H9 (cell line): ENCODE measurements around the gene COPS6. TPM values are rescaled to one million over a fixed set of nuclear protein-coding genes. Genes with fewer than 3 reads are reported as not detected.

Experiments used
- DNase-seq: peaks from one replicate; pipeline ENCODE4 v3.0.0-alpha.2; 2017
- H2AFZ ChIP-seq: one replicate; pipeline ENCODE4 v1.6.1; 2013; ENCODE audit warnings: mild to moderate bottlenecking, low read length, control low read depth, moderate library complexity
- H2AK5ac ChIP-seq: 2 replicates; pipeline ENCODE4 v1.6.1; 2013; ENCODE audit warnings: low read length, control low read depth, mixed read lengths; ENCODE audit not compliant: insufficient read length
- H2BK120ac ChIP-seq: one replicate; pipeline ENCODE4 v1.6.1; 2013; ENCODE audit warnings: low read depth, mild to moderate bottlenecking, low read length, control low read depth, inconsistent platforms; ENCODE audit not compliant: poor library complexity, severe bottlenecking
- H2BK12ac ChIP-seq: 2 replicates; pipeline ENCODE4 v1.6.1; 2013; ENCODE audit warnings: low read length, control low read depth, mixed read lengths, low read depth; ENCODE audit not compliant: insufficient read length
- H2BK15ac ChIP-seq: 2 replicates; pipeline ENCODE4 v1.6.1; 2013; ENCODE audit warnings: low read depth, low read length, control low read depth
- H2BK20ac ChIP-seq: one replicate; pipeline ENCODE4 v1.6.1; 2013; ENCODE audit warnings: low read depth, mild to moderate bottlenecking, low read length, control low read depth, inconsistent platforms; ENCODE audit not compliant: poor library complexity, severe bottlenecking
- H2BK5ac ChIP-seq: 2 replicates; pipeline ENCODE4 v1.6.1; 2013; ENCODE audit warnings: low read length, control low read depth, mixed read lengths; ENCODE audit not compliant: insufficient read length
- H3K14ac ChIP-seq: 2 replicates; pipeline ENCODE4 v1.6.1; 2013; ENCODE audit warnings: low read length, control low read depth; ENCODE audit not compliant: insufficient read depth
- H3K18ac ChIP-seq: 2 replicates; pipeline ENCODE4 v1.6.1; 2013; ENCODE audit warnings: low read depth, mild to moderate bottlenecking, mixed read lengths, low read length, control low read depth; ENCODE audit not compliant: insufficient read length
- H3K23ac ChIP-seq: 2 replicates; pipeline ENCODE4 v1.6.1; 2013; ENCODE audit warnings: low read length, control low read depth, mixed read lengths, low read depth; ENCODE audit not compliant: insufficient read length
- H3K23me2 ChIP-seq: 2 replicates; pipeline ENCODE4 v1.6.1; 2013; ENCODE audit warnings: low read depth, mild to moderate bottlenecking, mixed read lengths, low read length, control low read depth; ENCODE audit not compliant: insufficient read length, poor library complexity, severe bottlenecking
- H3K27ac ChIP-seq: 2 replicates; pipeline ENCODE4 v1.5.1; 2013; ENCODE audit warnings: low read length, control low read depth, mixed read lengths, low read depth; ENCODE audit not compliant: insufficient read length
- H3K27me3 ChIP-seq: 2 replicates; pipeline ENCODE4 v1.6.1; 2013; ENCODE audit warnings: low read length, control low read depth, inconsistent platforms; ENCODE audit not compliant: insufficient read depth
- H3K4ac ChIP-seq: 2 replicates; pipeline ENCODE4 v1.6.1; 2013; ENCODE audit warnings: low read depth, mild to moderate bottlenecking, control low read depth, inconsistent platforms, low read length, moderate library complexity
- H3K4me1 ChIP-seq: 2 replicates; pipeline ENCODE4 v1.6.1; 2013; ENCODE audit warnings: low read length, control low read depth, inconsistent platforms; ENCODE audit not compliant: insufficient read depth
- H3K4me2 ChIP-seq: 2 replicates; pipeline ENCODE4 v1.6.1; 2013; ENCODE audit warnings: low read length, control low read depth, mixed read lengths; ENCODE audit not compliant: insufficient read length, insufficient read depth
- H3K56ac ChIP-seq: 2 replicates; pipeline ENCODE4 v1.6.1; 2013; ENCODE audit warnings: low read depth, mild to moderate bottlenecking, mixed read lengths, low read length, control low read depth; ENCODE audit not compliant: insufficient read length
- H3K79me1 ChIP-seq: 2 replicates; pipeline ENCODE4 v1.6.1; 2013; ENCODE audit warnings: low read depth, mild to moderate bottlenecking, moderate library complexity, low read length, control low read depth, inconsistent platforms; ENCODE audit not compliant: insufficient read depth, poor library complexity, severe bottlenecking
- H3K79me2 ChIP-seq: 2 replicates; pipeline ENCODE4 v1.6.1; 2013; ENCODE audit warnings: low read length, control low read depth, inconsistent platforms; ENCODE audit not compliant: insufficient read depth
- H3K9ac ChIP-seq: 2 replicates; pipeline ENCODE4 v1.6.1; 2013; ENCODE audit warnings: low read length, control low read depth, mixed read lengths; ENCODE audit not compliant: insufficient read length; ENCODE audit errors: extremely low read depth
- H3K9me3 ChIP-seq: one replicate; pipeline ENCODE4 v1.6.1; 2013; ENCODE audit warnings: low read depth, low read length, inconsistent platforms; ENCODE audit not compliant: control insufficient read depth
- H3T11ph ChIP-seq: one replicate; pipeline ENCODE4 v1.6.1; 2013; ENCODE audit warnings: mild to moderate bottlenecking, low read length, control low read depth, inconsistent platforms
- H4K20me1 ChIP-seq: one replicate; pipeline ENCODE4 v1.6.1; 2013; ENCODE audit not compliant: control insufficient read depth, insufficient read length, insufficient read depth
- H4K5ac ChIP-seq: 2 replicates; pipeline ENCODE4 v1.6.1; 2013; ENCODE audit warnings: low read depth, mild to moderate bottlenecking, mixed read lengths, low read length, control low read depth; ENCODE audit not compliant: insufficient read length
- H4K8ac ChIP-seq: replicated peaks from 2 replicates; pipeline ENCODE4 v1.6.1; 2013; ENCODE audit warnings: low read length, control low read depth, mixed read lengths, low read depth; ENCODE audit not compliant: insufficient read length
- H4K91ac ChIP-seq: 2 replicates; pipeline ENCODE4 v1.6.1; 2013; ENCODE audit warnings: low read depth, mild to moderate bottlenecking, moderate library complexity, mixed read lengths, low read length, control low read depth; ENCODE audit not compliant: insufficient read length
- H3K27ac Mint-ChIP-seq, 3 experiments: 2 replicates in 2 of 3; 3 replicates in 1 of 3; pipeline ENCODE4 v1.8.0; 2020 to 2021; ENCODE audit warnings: mixed read lengths in 3 of 3, mild to moderate bottlenecking in 1 of 3, moderate library complexity in 1 of 3
- H3K27me3 Mint-ChIP-seq: 2 replicates; pipeline ENCODE4 v1.8.0; 2021; ENCODE audit warnings: low read depth, mild to moderate bottlenecking, moderate library complexity, mixed read lengths
- H3K36me3 Mint-ChIP-seq, 3 experiments: 2 replicates in 2 of 3; 3 replicates in 1 of 3; pipeline ENCODE4 v1.8.0; 2020 to 2021; ENCODE audit warnings: low read depth in 3 of 3, mixed read lengths in 3 of 3; ENCODE audit not compliant: insufficient read depth in 1 of 3
- H3K4me1 Mint-ChIP-seq, 2 experiments: 2 replicates each; pipeline ENCODE4 v1.8.0; 2020; ENCODE audit warnings: mixed read lengths in 2 of 2
- H3K4me3 Mint-ChIP-seq, 2 experiments: 2 replicates in 1 of 2; 3 replicates in 1 of 2; pipeline ENCODE4 v1.8.0; 2020 to 2021; ENCODE audit warnings: mild to moderate bottlenecking in 2 of 2, mixed read lengths in 2 of 2, moderate library complexity in 1 of 2
- H3K9me3 Mint-ChIP-seq, 2 experiments: 2 replicates in 1 of 2; 3 replicates in 1 of 2; pipeline ENCODE4 v1.8.0; 2020; ENCODE audit warnings: mild to moderate bottlenecking in 2 of 2, mixed read lengths in 2 of 2, moderate library complexity in 1 of 2
- WGBS: extraction: QIAGEN DNeasy Blood & Tissue Kit; methylation state at CpG from one replicate; pipeline ENCODE4 v1.1.7; 2013; ENCODE audit warnings: missing lambda C conversion rate, low lambda C conversion rate, mixed read lengths; ENCODE audit not compliant: insufficient read length; ENCODE audit errors: extremely low coverage; 5-methylcytosine and 5-hydroxymethylcytosine counted together
- total RNA-seq: library from RNA; stranded (reverse); gene quantifications from 2 replicates; pipeline ENCODE4 v1.2.1, GENCODE V29; 2021
- TF ChIP-seq, protein P1 (sequence below): fragments of 200-600 bp; sonication (generic); conservative IDR thresholded peaks from 3 replicates; pipeline ENCODE4 v1.8.0; 2021; ENCODE audit warnings: antibody characterized with exemption, mild to moderate bottlenecking

COPS6 gene
- total RNA-seq, 1 experiment from 2014 or later: 140 TPM

DNA sequence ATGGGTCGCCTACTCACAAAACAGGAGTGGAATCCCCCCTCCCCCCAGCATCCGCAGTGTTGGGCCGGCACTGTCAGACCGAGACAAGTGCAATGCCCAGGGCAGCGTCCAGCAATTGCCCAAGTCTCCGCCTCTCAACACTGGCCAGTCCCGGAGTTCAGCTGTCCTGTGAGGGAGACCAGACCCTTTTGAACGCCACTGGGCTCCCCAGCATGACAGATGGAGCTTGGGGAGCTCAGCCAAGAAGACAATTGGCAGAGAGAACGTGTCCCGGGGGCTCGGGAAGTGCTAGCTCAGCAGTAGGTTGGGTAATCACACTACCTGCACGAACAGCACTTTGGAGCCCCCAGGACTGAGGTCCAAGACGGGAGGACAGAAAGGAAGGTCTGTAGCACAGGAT is 4.7 kb downstream of the COPS6 start:
- no peak overlapping the region for H2BK120ac ChIP-seq
- no peak overlapping the region for H3K14ac ChIP-seq
- no peak overlapping the region for H2AFZ ChIP-seq
- H4K20me1 ChIP-seq: no peaks in the 10 kb centered on the region
- no peak overlapping the region for H3K9ac ChIP-seq
- no peak overlapping the region for H4K5ac ChIP-seq
- peak overlapping the region in 1 of 2 experiments; percentile 46; a peak in 3 of 5 replicates for H3K4me3 Mint-ChIP-seq
- H3K4ac ChIP-seq: no peak overlapping the region
- H3K23ac ChIP-seq: no peak overlapping the region
- H2BK5ac ChIP-seq: no peak overlapping the region
- no peaks in the 10 kb centered on the region for H3K9me3 ChIP-seq
- H4K8ac ChIP-seq: no peak overlapping the region
- H3K4me2 ChIP-seq: no peak overlapping the region
- H3K36me3 Mint-ChIP-seq: peaks cover 80 to 89% (median 87%) of the 10 kb centered on the region in 3 experiments
- peak overlapping the region; percentile 52 to 88 (median 86); a peak in 5 of 7 replicates for H3K27ac Mint-ChIP-seq
- peaks cover 2% of the 10 kb centered on the region for H3K79me1 ChIP-seq
- DNase-seq: no peak
- no peak overlapping the region for H2AK5ac ChIP-seq
- no peak overlapping the region for H3K27ac ChIP-seq
- peaks cover 5% of the 10 kb centered on the region for H3K27me3 Mint-ChIP-seq
- H2BK20ac ChIP-seq: no peak overlapping the region
- H3K4me1 ChIP-seq: no peaks in the 10 kb centered on the region
- H2BK15ac ChIP-seq: no peak overlapping the region
- TF ChIP-seq, protein P1, sequence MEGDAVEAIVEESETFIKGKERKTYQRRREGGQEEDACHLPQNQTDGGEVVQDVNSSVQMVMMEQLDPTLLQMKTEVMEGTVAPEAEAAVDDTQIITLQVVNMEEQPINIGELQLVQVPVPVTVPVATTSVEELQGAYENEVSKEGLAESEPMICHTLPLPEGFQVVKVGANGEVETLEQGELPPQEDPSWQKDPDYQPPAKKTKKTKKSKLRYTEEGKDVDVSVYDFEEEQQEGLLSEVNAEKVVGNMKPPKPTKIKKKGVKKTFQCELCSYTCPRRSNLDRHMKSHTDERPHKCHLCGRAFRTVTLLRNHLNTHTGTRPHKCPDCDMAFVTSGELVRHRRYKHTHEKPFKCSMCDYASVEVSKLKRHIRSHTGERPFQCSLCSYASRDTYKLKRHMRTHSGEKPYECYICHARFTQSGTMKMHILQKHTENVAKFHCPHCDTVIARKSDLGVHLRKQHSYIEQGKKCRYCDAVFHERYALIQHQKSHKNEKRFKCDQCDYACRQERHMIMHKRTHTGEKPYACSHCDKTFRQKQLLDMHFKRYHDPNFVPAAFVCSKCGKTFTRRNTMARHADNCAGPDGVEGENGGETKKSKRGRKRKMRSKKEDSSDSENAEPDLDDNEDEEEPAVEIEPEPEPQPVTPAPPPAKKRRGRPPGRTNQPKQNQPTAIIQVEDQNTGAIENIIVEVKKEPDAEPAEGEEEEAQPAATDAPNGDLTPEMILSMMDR: no peak
- no peaks in the 10 kb centered on the region for H3K27me3 ChIP-seq
- H3K4me1 Mint-ChIP-seq: peaks cover 9 to 17% of the 10 kb centered on the region in 2 experiments
- no peak overlapping the region for H3K56ac ChIP-seq
- H2BK12ac ChIP-seq: no peak overlapping the region
- peaks cover 4% of the 10 kb centered on the region for H3K23me2 ChIP-seq
- H3K9me3 Mint-ChIP-seq: no peaks in the 10 kb centered on the region; a peak in 1 of 5 replicates
- H4K91ac ChIP-seq: no peak overlapping the region
- H3K79me2 ChIP-seq: no peaks in the 10 kb centered on the region; the same call in 1 of the 2 replicates
- WGBS: no CpG with 5 or more reads among the region's 13 CpGs
- H3T11ph ChIP-seq: no peak overlapping the region
- no peak overlapping the region for H3K18ac ChIP-seq
